HG03196 (cell line): ENCODE data around the gene PPP1R7.

Experiments used
- ATAC-seq: cut with Tn5 transposase; IDR thresholded peaks from one replicate; pipeline ENCODE4 v1.9.1; 2021; ENCODE audit not compliant: unreplicated experiment

PPP1R7 gene

GRCh38 chr2:241161646-241162281 lies 11.5 kb downstream of the PPP1R7 start:
- ATAC-seq, result no peak

GRCh38 chr2:241163601-241164118 lies 13.4 kb downstream of the PPP1R7 start:
- ATAC-seq, result no peak

- ATAC-seq, result no peak
These were observed 18.1 kb downstream of the PPP1R7 start for GRCh38 chr2:241168366-241168765.

GRCh38 chr2:241173557-241173956 lies 23.3 kb downstream of the PPP1R7 start:
- no peak for ATAC-seq

GRCh38 chr2:241177526-241178334 lies 27.5 kb downstream of the PPP1R7 start:
- no peak for ATAC-seq

GRCh38 chr2:241178961-241179360 lies 28.7 kb downstream of the PPP1R7 start:
- no peak for ATAC-seq

GRCh38 chr2:241179899-241180298 lies 29.6 kb downstream of the PPP1R7 start:
- no peak for ATAC-seq

- no peak for ATAC-seq
These were observed 30.2 kb downstream of the PPP1R7 start for GRCh38 chr2:241180495-241180894.

- no peak for ATAC-seq
These were observed 31.9 kb downstream of the PPP1R7 start for GRCh38 chr2:241182126-241182525.

- no peak for ATAC-seq
These were observed 32.4 kb downstream of the PPP1R7 start for GRCh38 chr2:241182531-241183133.

- ATAC-seq, result no peak
These were observed 33.0 kb downstream of the PPP1R7 start for GRCh38 chr2:241183221-241183620.

- ATAC-seq, result no peak
These were observed 34.6 kb downstream of the PPP1R7 start for GRCh38 chr2:241184901-241185300.

- ATAC-seq, result no peak
These were observed 35.7 kb downstream of the PPP1R7 start for GRCh38 chr2:241185961-241186360.

GRCh38 chr2:241187101-241187917 lies 37.0 kb downstream of the PPP1R7 start:
- ATAC-seq, result no peak

GRCh38 chr2:241187918-241188234 lies 37.6 kb downstream of the PPP1R7 start:
- no peak for ATAC-seq

- ATAC-seq, result no peak
These were observed 38.3 kb downstream of the PPP1R7 start, which contains the start of gene ANO7 for GRCh38 chr2:241188361-241189092. Gene ANO7, plus strand, starts transcription at chr2:241188677. Its CDS starts 1,387 bp downstream, at chr2:241190064.

- ATAC-seq, result no peak
These were observed 39.0 kb downstream of the PPP1R7 start for GRCh38 chr2:241189093-241189855.

GRCh38 chr2:241189856-241190201 lies 39.6 kb downstream of the PPP1R7 start:
- no peak for ATAC-seq

GRCh38 chr2:241190291-241190981 lies 40.2 kb downstream of the PPP1R7 start:
- ATAC-seq, result no peak
